H1 (cell line): ENCODE measurements around the gene BEST3. TPM values are rescaled to one million over a fixed set of nuclear protein-coding genes. Genes with fewer than 3 reads are reported as not detected.

Source experiments
- BRCA1 ChIP-seq: IDR thresholded peaks from 2 replicates; pipeline ENCODE4 v1.6.1; 2012; ENCODE audit warnings: low read depth, low read length, improper control_type of control experiment
- POLR2AphosphoS5 ChIP-seq: IDR thresholded peaks from 2 replicates; pipeline ENCODE4 v1.6.1; 2011; ENCODE audit warnings: low read depth, low read length
- polyA plus RNA-seq, 7 experiments: library from polyadenylated mRNA; depleted of rRNA in 3 of 7; stranded (reverse) in 5 of 7; unstranded in 2 of 7; fragments of >200 nt in 5 of 7; fragments of 200-250 nt in 2 of 7; gene quantifications; 1 replicate in 5 of 7; 2 replicates in 1 of 7; 4 replicates in 1 of 7; pipeline versions ENCODE4 v1.2.1 to v1.2.3, GENCODE V29; 2011 to 2013; ENCODE audit warnings: missing spikeins in 2 of 7, mixed read lengths in 2 of 7
- total RNA-seq: library from RNA; stranded (reverse); fragmentation: NEBNext Ultra II Directional; extraction: Animal tissue kit (Norgen Biotek cat#: 25700); gene quantifications from 2 replicates; pipeline ENCODE4 v1.2.1, GENCODE V29; 2021
- TF ChIP-seq, protein P1 (sequence below), 3 experiments: IDR thresholded peaks; 1 replicate in 2 of 3; 2 replicates in 1 of 3; pipeline versions ENCODE4 v1.5.1 to v1.6.1; 2011; ENCODE audit warnings: low read length in 3 of 3, mild to moderate bottlenecking in 3 of 3, inconsistent platforms in 2 of 3, low read depth in 1 of 3, moderate library complexity in 1 of 3; ENCODE audit not compliant: insufficient read depth in 1 of 3; ENCODE audit errors: control extremely low read depth in 1 of 3

The BEST3 gene
- total and polyA plus RNA-seq, 2 of the 8 experiments (the other 6 are each of a cell fraction or from before 2014, with no cell fraction given): 0.17 TPM; not detected in 1

DNA sequence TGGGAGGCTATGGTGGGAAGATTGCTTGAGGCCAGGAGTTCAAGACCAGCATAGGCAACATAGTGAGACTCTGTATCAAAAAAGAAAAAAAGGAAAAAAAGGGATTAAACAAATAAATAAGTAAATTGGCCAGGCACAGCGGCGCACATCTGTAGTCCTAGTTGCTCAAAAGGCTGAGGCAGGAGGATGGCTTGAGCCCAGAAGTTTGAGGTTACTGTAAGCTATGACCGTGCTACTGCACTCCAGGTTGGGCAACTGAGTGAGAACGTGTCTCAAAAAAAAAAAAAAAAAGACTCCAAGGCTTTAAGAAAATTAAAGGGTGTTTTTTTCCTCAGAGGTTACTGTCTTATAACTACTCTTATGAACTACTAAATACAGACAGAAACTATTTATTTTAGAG, 11.7 kb downstream of the BEST3 start (continued):
- TF ChIP-seq BRCA1: no peak
- TF ChIP-seq POLR2AphosphoS5: no peak
- TF ChIP-seq, protein P1, sequence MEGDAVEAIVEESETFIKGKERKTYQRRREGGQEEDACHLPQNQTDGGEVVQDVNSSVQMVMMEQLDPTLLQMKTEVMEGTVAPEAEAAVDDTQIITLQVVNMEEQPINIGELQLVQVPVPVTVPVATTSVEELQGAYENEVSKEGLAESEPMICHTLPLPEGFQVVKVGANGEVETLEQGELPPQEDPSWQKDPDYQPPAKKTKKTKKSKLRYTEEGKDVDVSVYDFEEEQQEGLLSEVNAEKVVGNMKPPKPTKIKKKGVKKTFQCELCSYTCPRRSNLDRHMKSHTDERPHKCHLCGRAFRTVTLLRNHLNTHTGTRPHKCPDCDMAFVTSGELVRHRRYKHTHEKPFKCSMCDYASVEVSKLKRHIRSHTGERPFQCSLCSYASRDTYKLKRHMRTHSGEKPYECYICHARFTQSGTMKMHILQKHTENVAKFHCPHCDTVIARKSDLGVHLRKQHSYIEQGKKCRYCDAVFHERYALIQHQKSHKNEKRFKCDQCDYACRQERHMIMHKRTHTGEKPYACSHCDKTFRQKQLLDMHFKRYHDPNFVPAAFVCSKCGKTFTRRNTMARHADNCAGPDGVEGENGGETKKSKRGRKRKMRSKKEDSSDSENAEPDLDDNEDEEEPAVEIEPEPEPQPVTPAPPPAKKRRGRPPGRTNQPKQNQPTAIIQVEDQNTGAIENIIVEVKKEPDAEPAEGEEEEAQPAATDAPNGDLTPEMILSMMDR (IDR thresholded peaks at IDR 0.05; ENCODE audit: control extremely low read depth in 1 of 3, insufficient read depth in 1 of 3, low read depth in 1 of 3, low read length in 3 of 3): no peak
